MM.1S (cell line): Measurements from ENCODE around the gene ZRANB1.

Experiments
- DNase-seq: peaks from one replicate; pipeline ENCODE4 v3.0.0-alpha.2; 2015
- H2AFZ ChIP-seq: fragments of 300-600 bp; sonication (generic); 2 replicates; pipeline ENCODE4 v1.6.0; 2016; ENCODE audit warnings: antibody characterized with exemption, low read length
- H3F3A ChIP-seq: fragments of 300-600 bp; sonication (generic); 2 replicates; pipeline ENCODE4 v1.6.1; 2016; ENCODE audit warnings: mild to moderate bottlenecking, antibody characterized with exemption, low read length, moderate library complexity, mixed read lengths; ENCODE audit not compliant: insufficient read depth
- H3K27ac ChIP-seq: fragments of 300-600 bp; sonication (generic); 2 replicates; pipeline ENCODE4 v1.5.1; 2016; ENCODE audit warnings: mild to moderate bottlenecking, low read length
- H3K27me3 ChIP-seq: fragments of 300-600 bp; sonication (generic); replicated peaks from 2 replicates; pipeline ENCODE4 v1.6.0; 2016; ENCODE audit warnings: low read length; ENCODE audit not compliant: insufficient read depth
- H3K36me3 ChIP-seq: fragments of 300-600 bp; sonication (generic); replicated peaks from 2 replicates; pipeline ENCODE4 v1.6.1; 2016; ENCODE audit warnings: mild to moderate bottlenecking, low read length, mixed read lengths; ENCODE audit not compliant: insufficient read depth
- H3K4me1 ChIP-seq: fragments of 300-600 bp; sonication (generic); 2 replicates; pipeline ENCODE4 v1.6.1; 2016; ENCODE audit warnings: low read length, mixed read lengths
- H3K4me2 ChIP-seq: fragments of 300-600 bp; sonication (generic); 2 replicates; pipeline ENCODE4 v1.6.0; 2016; ENCODE audit warnings: low read depth, low read length
- H3K4me3 ChIP-seq: fragments of 300-600 bp; sonication (generic); 2 replicates; pipeline ENCODE4 v1.5.1; 2016; ENCODE audit warnings: low read length, mixed read lengths
- H3K79me2 ChIP-seq: fragments of 300-600 bp; sonication (generic); 2 replicates; pipeline ENCODE4 v1.6.1; 2016; ENCODE audit warnings: mixed run types, low read length, mixed read lengths
- H3K9ac ChIP-seq: fragments of 300-600 bp; sonication (generic); 2 replicates; pipeline ENCODE4 v1.6.1; 2016; ENCODE audit warnings: low read length, mixed read lengths
- H3K9me2 ChIP-seq: fragments of 300-600 bp; sonication (generic); replicated peaks from 2 replicates; pipeline ENCODE4 v1.6.1; 2016; ENCODE audit warnings: mild to moderate bottlenecking, low read length, mixed read lengths; ENCODE audit not compliant: insufficient read depth
- H3K9me3 ChIP-seq: fragments of 300-600 bp; sonication (generic); replicated peaks from 2 replicates; pipeline ENCODE4 v1.6.1; 2016; ENCODE audit warnings: mild to moderate bottlenecking, low read length, mixed read lengths; ENCODE audit not compliant: insufficient read depth
- H4K20me1 ChIP-seq: fragments of 300-600 bp; sonication (generic); 2 replicates; pipeline ENCODE4 v1.6.1; 2016; ENCODE audit warnings: mild to moderate bottlenecking, low read length, moderate library complexity, mixed read lengths; ENCODE audit not compliant: insufficient read depth
- EZH2 ChIP-seq: fragments of 300-600 bp; sonication (generic); optimal IDR thresholded peaks from 2 replicates; pipeline ENCODE3; 2017; ENCODE audit warnings: low read depth, mild to moderate bottlenecking, antibody characterized with exemption, low read length, mixed read lengths
- EZH2phosphoT487 ChIP-seq: fragments of 300-600 bp; sonication (generic); IDR thresholded peaks from 2 replicates; pipeline ENCODE4 v1.6.1; 2018; ENCODE audit warnings: antibody characterized with exemption, low read length
- TF ChIP-seq, protein P1 (sequence below): fragments of 300-600 bp; sonication (generic); IDR thresholded peaks from 2 replicates; pipeline ENCODE4 v1.5.1; 2016; ENCODE audit warnings: antibody characterized with exemption, low read length, mixed read lengths

The ZRANB1 gene

DNA sequence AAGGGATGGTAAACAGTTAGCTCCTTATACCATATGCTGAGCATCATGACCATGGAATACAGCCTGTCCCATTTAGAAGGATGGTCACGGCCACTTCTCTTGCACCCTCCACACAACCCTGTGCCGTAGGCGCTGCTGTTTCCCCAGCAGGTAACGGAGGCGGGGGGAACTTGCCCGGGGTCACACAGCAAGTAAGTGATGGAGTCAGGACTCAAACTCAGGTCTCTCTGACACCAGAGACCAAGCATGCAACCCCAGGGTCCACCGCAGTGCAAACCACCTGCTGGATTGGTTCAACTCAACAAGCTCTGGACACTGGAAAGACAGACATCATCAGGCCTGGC lies 71.6 kb downstream of the ZRANB1 start:
- no peaks in the 10 kb centered on the region for H3K9me3 ChIP-seq
- H3K27ac ChIP-seq = no peak overlapping the region
- TF ChIP-seq EZH2phosphoT487 (no peak), EZH2 (no peak)
- TF ChIP-seq, protein P1, sequence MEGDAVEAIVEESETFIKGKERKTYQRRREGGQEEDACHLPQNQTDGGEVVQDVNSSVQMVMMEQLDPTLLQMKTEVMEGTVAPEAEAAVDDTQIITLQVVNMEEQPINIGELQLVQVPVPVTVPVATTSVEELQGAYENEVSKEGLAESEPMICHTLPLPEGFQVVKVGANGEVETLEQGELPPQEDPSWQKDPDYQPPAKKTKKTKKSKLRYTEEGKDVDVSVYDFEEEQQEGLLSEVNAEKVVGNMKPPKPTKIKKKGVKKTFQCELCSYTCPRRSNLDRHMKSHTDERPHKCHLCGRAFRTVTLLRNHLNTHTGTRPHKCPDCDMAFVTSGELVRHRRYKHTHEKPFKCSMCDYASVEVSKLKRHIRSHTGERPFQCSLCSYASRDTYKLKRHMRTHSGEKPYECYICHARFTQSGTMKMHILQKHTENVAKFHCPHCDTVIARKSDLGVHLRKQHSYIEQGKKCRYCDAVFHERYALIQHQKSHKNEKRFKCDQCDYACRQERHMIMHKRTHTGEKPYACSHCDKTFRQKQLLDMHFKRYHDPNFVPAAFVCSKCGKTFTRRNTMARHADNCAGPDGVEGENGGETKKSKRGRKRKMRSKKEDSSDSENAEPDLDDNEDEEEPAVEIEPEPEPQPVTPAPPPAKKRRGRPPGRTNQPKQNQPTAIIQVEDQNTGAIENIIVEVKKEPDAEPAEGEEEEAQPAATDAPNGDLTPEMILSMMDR = no peak
- no peaks in the 10 kb centered on the region for H3K4me1 ChIP-seq
- H3K4me3 ChIP-seq = no peak overlapping the region
- no peaks in the 10 kb centered on the region for H3K79me2 ChIP-seq
- H3F3A ChIP-seq = no peaks in the 10 kb centered on the region
- H4K20me1 ChIP-seq = no peaks in the 10 kb centered on the region
- DNase-seq = no peak
- H2AFZ ChIP-seq = no peak overlapping the region
- H3K27me3 ChIP-seq = peaks cover 97% of the 10 kb centered on the region
- no peaks in the 10 kb centered on the region for H3K9me2 ChIP-seq
- no peak overlapping the region for H3K9ac ChIP-seq
- H3K36me3 ChIP-seq = no peaks in the 10 kb centered on the region
- no peak overlapping the region for H3K4me2 ChIP-seq

DNA sequence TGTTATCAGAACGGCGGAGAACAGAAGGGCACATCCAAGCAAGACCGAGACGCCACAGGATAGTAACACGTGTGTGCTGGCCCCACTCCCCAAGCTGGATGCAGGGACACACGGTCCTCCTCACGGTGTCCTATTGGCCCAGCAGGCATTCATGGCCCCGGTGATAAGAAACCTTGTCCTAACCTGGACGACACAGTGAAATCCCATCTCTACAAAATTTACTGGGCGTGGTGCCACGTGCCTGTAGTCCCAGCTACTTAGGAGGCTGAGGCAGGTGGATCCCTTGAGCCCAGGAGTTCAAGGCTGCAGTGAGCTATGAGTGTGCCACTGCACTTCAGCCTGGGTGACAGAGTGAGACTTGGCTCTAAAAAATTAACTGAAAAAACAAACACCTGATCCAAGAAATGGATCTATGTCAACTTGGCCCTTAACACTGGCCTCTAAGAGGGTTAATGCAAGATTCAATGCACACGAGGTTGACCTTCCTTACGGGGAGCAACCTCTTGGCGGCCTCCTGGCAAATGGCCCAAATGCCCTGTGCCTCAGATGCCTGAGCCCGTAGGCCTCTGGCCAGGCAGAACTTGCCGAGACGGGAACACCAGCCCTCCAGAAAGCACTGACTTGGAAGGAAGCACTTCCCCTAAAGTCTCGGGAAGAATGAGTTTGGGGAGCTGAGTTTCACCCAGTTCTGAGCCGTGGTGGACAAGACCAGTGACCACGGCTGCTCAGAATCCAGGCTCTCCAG lies 72.3 kb downstream of the ZRANB1 start:
- no peak overlapping the region for H3K4me3 ChIP-seq
- H3F3A ChIP-seq = no peaks in the 10 kb centered on the region
- no peaks in the 10 kb centered on the region for H4K20me1 ChIP-seq
- H3K4me2 ChIP-seq = no peak overlapping the region
- peaks cover 97% of the 10 kb centered on the region for H3K27me3 ChIP-seq
- no peak overlapping the region for H3K27ac ChIP-seq
- H2AFZ ChIP-seq = no peak overlapping the region
- TF ChIP-seq, protein P1 = no peak
- no peak for TF ChIP-seq EZH2phosphoT487
- TF ChIP-seq EZH2 = no peak
- no peak overlapping the region for H3K9ac ChIP-seq
- no peaks in the 10 kb centered on the region for H3K79me2 ChIP-seq
- no peaks in the 10 kb centered on the region for H3K9me2 ChIP-seq
- DNase-seq = no peak
- no peaks in the 10 kb centered on the region for H3K9me3 ChIP-seq
- H3K4me1 ChIP-seq = no peaks in the 10 kb centered on the region
- no peaks in the 10 kb centered on the region for H3K36me3 ChIP-seq

DNA sequence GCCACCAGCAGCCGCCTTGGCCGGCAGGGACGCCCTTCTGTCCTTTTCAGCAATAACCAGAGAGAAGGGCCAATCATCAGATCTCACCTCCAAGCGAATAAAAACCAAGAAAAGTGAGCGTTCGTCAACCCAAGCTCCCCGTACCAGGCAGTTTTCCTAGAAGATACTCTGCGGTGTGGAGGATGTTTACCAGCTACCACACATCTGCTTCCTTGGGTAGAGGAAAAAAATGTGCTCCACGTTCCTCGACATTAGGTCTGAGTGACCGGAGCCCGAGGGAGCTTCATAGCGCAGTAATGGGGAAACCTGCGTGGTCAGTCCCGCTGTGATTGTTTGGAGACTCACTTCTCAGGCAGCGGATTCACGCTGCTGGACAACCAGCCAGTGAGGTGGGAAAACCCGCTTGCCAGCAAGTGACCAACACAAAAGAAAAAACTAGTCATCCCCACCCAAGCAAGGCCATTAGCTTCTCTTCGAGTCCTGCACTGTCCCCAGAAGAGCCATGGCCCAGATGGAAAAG lies 73.0 kb downstream of the ZRANB1 start:
- Histone ChIP-seq H3K9ac (no peak overlapping the region), H3K4me1 (no peaks in the 10 kb centered on the region), H3K36me3 (no peaks in the 10 kb centered on the region), H3K27me3 (peaks cover 97% of the 10 kb centered on the region), H4K20me1 (no peaks in the 10 kb centered on the region), H3K4me3 (no peak overlapping the region), H3K4me2 (no peak overlapping the region), H2AFZ (no peak overlapping the region), H3K27ac (no peak overlapping the region), H3K79me2 (no peaks in the 10 kb centered on the region), H3F3A (no peaks in the 10 kb centered on the region), H3K9me3 (no peaks in the 10 kb centered on the region), H3K9me2 (no peaks in the 10 kb centered on the region)
- no peak for DNase-seq
- TF ChIP-seq EZH2phosphoT487 = no peak
- TF ChIP-seq, protein P1 = no peak
- TF ChIP-seq EZH2 = no peak
